Measurements from ENCODE around the gene ITGA2B.

ITGA2B gene

DNA sequence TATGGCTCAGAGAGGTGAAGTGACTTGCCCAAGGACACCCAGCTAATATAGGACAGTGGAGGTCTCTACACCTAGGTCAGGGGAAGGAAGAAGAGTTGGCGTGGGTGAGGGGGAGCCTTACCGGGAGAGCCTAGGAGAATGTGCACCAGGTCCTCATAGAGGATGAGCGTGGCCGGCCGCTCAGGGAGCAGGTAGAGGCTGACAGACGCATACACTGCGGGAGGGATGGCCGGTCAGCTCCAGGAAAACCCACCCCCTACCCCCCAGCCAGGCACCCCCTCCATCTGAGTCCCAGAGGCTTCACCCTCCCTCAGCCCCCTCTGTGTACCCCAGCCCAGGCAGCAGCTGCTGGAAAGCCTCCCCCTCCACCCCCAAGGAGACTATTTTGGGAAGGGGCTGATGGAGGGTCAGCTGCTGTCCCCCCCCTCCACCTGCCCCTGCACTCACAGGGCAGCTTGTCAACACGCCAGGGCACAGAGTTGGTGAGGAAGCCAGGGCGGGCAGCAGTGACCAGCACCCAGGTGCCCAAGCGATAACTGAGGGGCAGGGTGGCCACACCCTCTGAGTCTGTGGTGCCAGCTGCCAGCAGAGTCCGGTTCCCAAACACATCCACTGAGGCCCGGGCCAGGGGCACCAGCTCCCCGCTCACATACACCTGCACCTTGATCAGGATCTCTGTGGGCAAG is 29.8 kb downstream of the ITGA2B start:
- Histone ChIP-seq H3K27ac (ENCODE audit: low read length) (no peak overlapping the region), H3K9me3 (ENCODE audit: control insufficient read depth, insufficient read depth, low read length) (no peaks in the 10 kb centered on the region), H3K4me1 (ENCODE audit: control insufficient read depth, insufficient read depth, low read length) (peaks cover 15% of the 10 kb centered on the region), H3K27me3 (ENCODE audit: control insufficient read depth, insufficient read depth, low read length) (no peaks in the 10 kb centered on the region), H3K4me3 (ENCODE audit: low read length) (no peak overlapping the region), H3K36me3 (ENCODE audit: control insufficient read depth, insufficient read depth, low read length) (no peaks in the 10 kb centered on the region; the same call in 1 of the 2 replicates)
- DNase-seq (ENCODE audit: low read depth, low spot score) = no peak
- WGBS (ENCODE audit: insufficient coverage, insufficient read length) = no CpG with 5 or more reads among the region's 14 CpGs

DNA sequence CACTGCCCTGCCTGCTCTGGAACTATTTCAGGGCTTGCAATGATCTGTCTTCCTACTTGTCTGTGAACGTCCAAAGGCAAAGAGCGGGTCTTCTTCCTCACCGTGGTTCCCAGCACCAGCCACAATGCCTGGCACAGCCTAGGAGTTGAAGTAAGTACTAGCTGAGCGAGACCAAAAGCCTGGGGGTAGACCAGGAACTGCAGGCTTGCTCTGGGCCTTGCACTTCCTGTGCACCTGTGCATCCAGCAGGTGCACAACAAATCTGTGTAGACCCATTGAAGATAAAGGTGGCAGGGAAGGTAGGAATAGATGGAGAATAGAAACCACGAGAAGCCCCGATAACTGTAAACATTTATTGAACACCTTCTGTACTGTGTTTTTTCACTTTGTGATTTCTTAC is 30.4 kb downstream of the ITGA2B start:
- Histone ChIP-seq H3K9me3 (ENCODE audit: control insufficient read depth, insufficient read depth, low read length) (no peaks in the 10 kb centered on the region), H3K36me3 (ENCODE audit: control insufficient read depth, insufficient read depth, low read length) (no peaks in the 10 kb centered on the region; the same call in 1 of the 2 replicates), H3K4me1 (ENCODE audit: control insufficient read depth, insufficient read depth, low read length) (peaks cover 15% of the 10 kb centered on the region), H3K27me3 (ENCODE audit: control insufficient read depth, insufficient read depth, low read length) (no peaks in the 10 kb centered on the region), H3K27ac (ENCODE audit: low read length) (no peak overlapping the region), H3K4me3 (ENCODE audit: low read length) (no peak overlapping the region)
- WGBS (ENCODE audit: insufficient coverage, insufficient read length) = no CpG with 5 or more reads among the region's 6 CpGs
- no peak for DNase-seq (ENCODE audit: low read depth, low spot score)

DNA sequence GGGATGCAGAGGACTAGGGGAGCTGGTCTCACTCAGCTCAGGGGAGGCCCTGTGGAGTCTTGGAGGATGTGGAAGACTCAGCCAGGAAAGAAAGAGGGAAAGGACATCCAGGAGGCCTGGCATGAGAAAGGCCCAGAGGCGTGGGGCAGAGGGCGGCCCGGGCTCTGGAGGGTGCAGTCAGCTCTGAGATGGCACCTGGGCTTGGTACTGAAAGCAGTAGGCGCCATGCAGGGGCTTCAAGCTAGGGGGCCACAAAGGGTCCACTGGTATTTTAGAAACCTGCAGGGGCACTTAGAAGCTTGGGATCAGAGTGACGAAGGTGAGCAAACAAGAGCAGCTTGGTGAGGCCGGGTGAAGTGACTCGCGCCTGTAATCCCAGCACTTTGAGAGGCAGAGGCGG is 31.4 kb downstream of the ITGA2B start:
- WGBS (ENCODE audit: insufficient coverage, insufficient read length) = no CpG with 5 or more reads among the region's 9 CpGs
- H3K4me1 ChIP-seq (ENCODE audit: control insufficient read depth, insufficient read depth, low read length) = peaks cover 18% of the 10 kb centered on the region

DNA sequence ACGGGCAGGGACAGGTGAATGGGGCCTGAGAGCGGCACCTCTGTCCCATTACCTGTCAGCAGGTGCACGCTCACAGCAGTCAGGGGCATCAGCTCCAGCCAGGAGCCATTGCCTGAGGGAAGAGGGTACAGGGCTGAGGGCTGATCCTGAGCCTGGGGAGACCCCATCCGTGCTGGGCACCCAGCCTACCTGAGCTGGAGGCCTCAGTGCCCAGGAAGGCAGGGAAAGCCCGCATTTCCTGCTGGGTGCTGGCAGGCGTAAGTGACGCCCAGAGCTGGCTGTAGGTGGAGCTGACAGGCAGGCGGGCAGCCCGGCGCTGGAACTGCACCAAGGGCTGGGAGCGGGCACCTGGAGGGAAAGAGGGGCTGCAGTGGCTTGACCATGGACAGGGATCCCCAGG is 33.2 kb downstream of the ITGA2B start:
- H3K36me3 ChIP-seq (ENCODE audit: control insufficient read depth, insufficient read depth, low read length) = peaks cover 13% of the 10 kb centered on the region
- H3K27ac ChIP-seq (ENCODE audit: low read length) = no peak overlapping the region
- H3K9me3 ChIP-seq (ENCODE audit: control insufficient read depth, insufficient read depth, low read length) = no peaks in the 10 kb centered on the region
- no peaks in the 10 kb centered on the region for H3K27me3 ChIP-seq (ENCODE audit: control insufficient read depth, insufficient read depth, low read length)
- no CpG with 5 or more reads among the region's 11 CpGs for WGBS (ENCODE audit: insufficient coverage, insufficient read length)
- no peak overlapping the region for H3K4me3 ChIP-seq (ENCODE audit: low read length)
- H3K4me1 ChIP-seq (ENCODE audit: control insufficient read depth, insufficient read depth, low read length) = peaks cover 5% of the 10 kb centered on the region; the same call in 1 of the 2 replicates
- DNase-seq (ENCODE audit: low read depth, low spot score) = no peak

More for the DNA sequence above, 31.4 kb downstream of the ITGA2B start:
- DNase-seq (ENCODE audit: low read depth, low spot score) = no peak
- Histone ChIP-seq H3K9me3 (ENCODE audit: control insufficient read depth, insufficient read depth, low read length) (no peaks in the 10 kb centered on the region), H3K4me3 (ENCODE audit: low read length) (no peak overlapping the region), H3K36me3 (ENCODE audit: control insufficient read depth, insufficient read depth, low read length) (no peaks in the 10 kb centered on the region; the same call in 1 of the 2 replicates), H3K27ac (ENCODE audit: low read length) (no peak overlapping the region), H3K27me3 (ENCODE audit: control insufficient read depth, insufficient read depth, low read length) (no peaks in the 10 kb centered on the region)

DNA sequence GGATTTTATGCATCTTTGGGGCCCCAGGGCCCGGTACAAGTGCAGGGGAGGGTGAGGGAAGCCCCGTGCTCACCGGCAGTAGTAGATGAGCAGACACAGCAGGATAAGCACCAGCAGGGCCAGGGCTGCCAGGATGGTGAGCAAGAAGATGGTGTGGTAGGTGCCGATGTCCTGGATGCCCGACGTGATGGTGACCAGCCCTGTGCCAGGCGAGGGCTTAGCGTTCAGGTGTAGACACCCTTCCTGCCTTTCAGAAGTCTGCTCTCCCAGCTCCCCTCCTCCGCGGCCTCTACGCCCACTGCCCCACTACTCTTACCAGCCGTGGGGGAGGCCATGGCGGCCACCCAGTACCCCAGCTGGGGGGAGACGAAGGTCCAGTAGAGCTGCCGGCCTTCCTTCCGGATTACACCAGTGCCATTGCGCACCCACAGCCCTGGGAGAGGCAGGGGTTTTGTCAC is 33.8 kb downstream of the ITGA2B start:
- H3K4me3 ChIP-seq (ENCODE audit: low read length) = no peak overlapping the region
- H3K4me1 ChIP-seq (ENCODE audit: control insufficient read depth, insufficient read depth, low read length) = 0 out of 2 replicates have a peak, but pooled peaks cover 3% of the 10 kb centered on the region
- no peaks in the 10 kb centered on the region for H3K27me3 ChIP-seq (ENCODE audit: control insufficient read depth, insufficient read depth, low read length)
- H3K36me3 ChIP-seq (ENCODE audit: control insufficient read depth, insufficient read depth, low read length) = peaks cover 13% of the 10 kb centered on the region
- WGBS (ENCODE audit: insufficient coverage, insufficient read length) = no CpG with 5 or more reads among the region's 17 CpGs
- H3K27ac ChIP-seq (ENCODE audit: low read length) = no peak overlapping the region
- DNase-seq (ENCODE audit: low read depth, low spot score) = no peak
- no peaks in the 10 kb centered on the region for H3K9me3 ChIP-seq (ENCODE audit: control insufficient read depth, insufficient read depth, low read length)

- no peak for DNase-seq (ENCODE audit: low read depth, low spot score)
- H3K4me3 ChIP-seq (ENCODE audit: low read length) = peak overlapping the region; percentile 26; the same call in 1 of the 2 replicates
- no CpG with 5 or more reads among the region's 77 CpGs for WGBS (ENCODE audit: insufficient coverage, insufficient read length)
These were observed 34.6 kb downstream of the ITGA2B start for GRCh38 chr17:44354582-44355561.

DNA sequence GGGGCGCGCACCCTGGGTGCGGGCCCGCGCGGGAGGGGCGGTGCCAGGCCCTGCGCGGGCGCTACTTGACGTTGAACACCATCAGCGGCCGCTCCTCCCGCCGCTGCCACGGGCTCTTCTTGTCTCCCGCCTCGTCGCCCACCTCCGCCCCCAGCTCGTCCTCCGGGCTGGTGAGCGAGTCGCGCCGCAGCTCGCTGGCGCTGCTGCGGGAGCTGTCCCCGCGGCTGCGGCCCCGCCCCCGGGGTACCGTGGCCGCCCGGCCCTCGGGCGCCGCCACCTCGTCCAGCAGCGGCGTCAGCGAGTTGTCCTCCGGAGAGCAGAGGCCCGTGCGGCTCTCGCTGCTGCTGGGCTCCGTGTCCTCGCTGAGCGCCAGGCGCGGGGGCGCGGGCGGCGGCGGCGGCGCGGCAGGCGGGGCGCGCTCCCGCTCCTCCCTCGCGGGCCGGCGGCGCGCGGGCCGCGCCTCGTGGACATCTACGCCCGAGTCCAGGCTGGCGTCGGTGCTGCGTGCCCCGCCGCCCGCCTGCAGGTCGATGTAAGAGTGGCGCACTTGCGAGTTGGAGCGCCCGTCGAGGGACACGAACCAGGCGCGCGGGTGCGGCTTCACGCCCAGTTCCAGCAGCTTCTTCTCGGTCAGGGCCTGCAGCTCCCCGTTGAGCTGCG is 35.6 kb downstream of the ITGA2B start:
- peaks cover 15% of the 10 kb centered on the region for H3K36me3 ChIP-seq (ENCODE audit: control insufficient read depth, insufficient read depth, low read length)
- H3K9me3 ChIP-seq (ENCODE audit: control insufficient read depth, insufficient read depth, low read length) = no peaks in the 10 kb centered on the region
- H3K4me1 ChIP-seq (ENCODE audit: control insufficient read depth, insufficient read depth, low read length) = 0 out of 2 replicates have a peak, but pooled peaks cover 3% of the 10 kb centered on the region
- no peak overlapping the region for H3K27ac ChIP-seq (ENCODE audit: low read length)
- no peak for DNase-seq (ENCODE audit: low read depth, low spot score)
- peak overlapping the region; percentile 55; the same call in 1 of the 2 replicates for H3K4me3 ChIP-seq (ENCODE audit: low read length)
- WGBS (ENCODE audit: insufficient coverage, insufficient read length) = no CpG with 5 or more reads among the region's 98 CpGs
- no peaks in the 10 kb centered on the region for H3K27me3 ChIP-seq (ENCODE audit: control insufficient read depth, insufficient read depth, low read length)

More at GRCh38 chr17:44354582-44355561, 34.6 kb downstream of the ITGA2B start:
- Histone ChIP-seq H3K27ac (ENCODE audit: low read length) (no peak overlapping the region), H3K9me3 (ENCODE audit: control insufficient read depth, insufficient read depth, low read length) (no peaks in the 10 kb centered on the region), H3K27me3 (ENCODE audit: control insufficient read depth, insufficient read depth, low read length) (no peaks in the 10 kb centered on the region), H3K4me1 (ENCODE audit: control insufficient read depth, insufficient read depth, low read length) (0 out of 2 replicates have a peak, but pooled peaks cover 3% of the 10 kb centered on the region), H3K36me3 (ENCODE audit: control insufficient read depth, insufficient read depth, low read length) (peaks cover 15% of the 10 kb centered on the region)

DNA sequence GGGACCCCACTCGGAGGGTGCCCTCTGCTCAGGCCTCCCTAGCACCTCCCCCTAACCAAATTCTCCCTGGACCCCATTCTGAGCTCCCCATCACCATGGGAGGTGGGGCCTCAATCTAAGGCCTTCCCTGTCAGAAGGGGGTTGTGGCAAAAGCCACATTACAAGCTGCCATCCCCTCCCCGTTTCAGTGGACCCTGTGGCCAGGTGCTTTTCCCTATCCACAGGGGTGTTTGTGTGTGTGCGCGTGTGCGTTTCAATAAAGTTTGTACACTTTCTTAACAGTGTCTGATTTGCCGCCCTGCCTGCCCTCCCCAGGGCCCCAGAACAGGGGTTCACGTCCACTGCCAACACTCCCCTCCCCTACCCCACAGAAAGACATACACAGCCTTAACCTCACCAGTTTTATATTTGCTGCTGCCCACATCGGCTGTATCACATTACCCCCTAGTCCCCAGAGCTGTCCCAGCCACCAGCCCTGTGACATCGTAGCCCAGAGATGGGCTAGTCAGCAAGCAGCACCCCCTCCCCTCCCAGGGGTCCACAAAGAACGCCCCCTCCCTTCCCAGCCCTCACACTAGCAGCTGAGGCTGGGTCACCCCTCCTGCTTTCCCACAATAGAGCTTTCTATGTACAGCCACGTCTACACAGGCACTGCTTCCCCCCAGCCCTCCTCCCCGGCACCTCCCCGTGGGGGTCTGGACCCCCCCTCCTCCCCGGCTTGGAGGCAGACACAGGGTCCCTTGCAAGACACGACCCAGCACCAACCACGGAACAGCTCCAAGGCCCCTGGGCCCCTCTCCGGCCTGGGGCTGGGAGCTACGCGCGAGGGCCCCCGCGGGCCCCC is 36.4 kb downstream of the ITGA2B start:
- H3K4me1 ChIP-seq (ENCODE audit: control insufficient read depth, insufficient read depth, low read length) = 0 out of 2 replicates have a peak, but pooled peaks cover 3% of the 10 kb centered on the region
- H3K9me3 ChIP-seq (ENCODE audit: control insufficient read depth, insufficient read depth, low read length) = no peaks in the 10 kb centered on the region
- no peaks in the 10 kb centered on the region for H3K27me3 ChIP-seq (ENCODE audit: control insufficient read depth, insufficient read depth, low read length)
- peak overlapping the region; percentile 55; the same call in 1 of the 2 replicates for H3K4me3 ChIP-seq (ENCODE audit: low read length)
- no CpG with 5 or more reads among the region's 22 CpGs for WGBS (ENCODE audit: insufficient coverage, insufficient read length)
- DNase-seq (ENCODE audit: low read depth, low spot score) = no peak
- H3K36me3 ChIP-seq (ENCODE audit: control insufficient read depth, insufficient read depth, low read length) = peaks cover 15% of the 10 kb centered on the region
- no peak overlapping the region for H3K27ac ChIP-seq (ENCODE audit: low read length)

DNA sequence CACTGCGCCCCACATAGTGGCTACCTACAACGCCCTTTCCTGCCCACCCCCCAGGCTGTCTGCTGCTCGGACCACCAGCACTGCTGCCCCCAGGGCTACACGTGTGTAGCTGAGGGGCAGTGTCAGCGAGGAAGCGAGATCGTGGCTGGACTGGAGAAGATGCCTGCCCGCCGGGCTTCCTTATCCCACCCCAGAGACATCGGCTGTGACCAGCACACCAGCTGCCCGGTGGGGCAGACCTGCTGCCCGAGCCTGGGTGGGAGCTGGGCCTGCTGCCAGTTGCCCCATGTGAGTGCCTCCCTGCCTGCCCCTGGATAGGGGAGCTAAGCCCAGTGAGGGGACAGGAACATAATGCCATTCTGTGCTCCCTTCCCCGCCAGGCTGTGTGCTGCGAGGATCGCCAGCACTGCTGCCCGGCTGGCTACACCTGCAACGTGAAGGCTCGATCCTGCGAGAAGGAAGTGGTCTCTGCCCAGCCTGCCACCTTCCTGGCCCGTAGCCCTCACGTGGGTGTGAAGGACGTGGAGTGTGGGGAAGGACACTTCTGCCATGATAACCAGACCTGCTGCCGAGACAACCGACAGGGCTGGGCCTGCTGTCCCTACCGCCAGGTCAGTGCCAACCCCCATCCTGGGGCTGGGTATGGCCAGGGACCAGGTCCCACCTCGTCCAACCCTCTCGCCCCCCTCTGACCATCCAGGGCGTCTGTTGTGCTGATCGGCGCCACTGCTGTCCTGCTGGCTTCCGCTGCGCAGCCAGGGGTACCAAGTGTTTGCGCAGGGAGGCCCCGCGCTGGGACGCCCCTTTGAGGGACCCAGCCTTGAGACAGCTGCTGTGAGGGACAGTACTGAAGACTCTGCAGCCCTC is 37.3 kb downstream of the ITGA2B start:
- H3K4me3 ChIP-seq (ENCODE audit: low read length) = no peak overlapping the region
- WGBS (ENCODE audit: insufficient coverage, insufficient read length) = no CpG with 5 or more reads among the region's 36 CpGs

More for the DNA sequence above, 37.3 kb downstream of the ITGA2B start:
- Histone ChIP-seq H3K4me1 (ENCODE audit: control insufficient read depth, insufficient read depth, low read length) (0 out of 2 replicates have a peak, but pooled peaks cover 3% of the 10 kb centered on the region), H3K27me3 (ENCODE audit: control insufficient read depth, insufficient read depth, low read length) (no peaks in the 10 kb centered on the region), H3K9me3 (ENCODE audit: control insufficient read depth, insufficient read depth, low read length) (no peaks in the 10 kb centered on the region), H3K36me3 (ENCODE audit: control insufficient read depth, insufficient read depth, low read length) (peaks cover 15% of the 10 kb centered on the region), H3K27ac (ENCODE audit: low read length) (no peak overlapping the region)
- no peak for DNase-seq (ENCODE audit: low read depth, low spot score)

Data from iPS DF 6.9 (cell line).